HUES48 (cell line): ENCODE measurements around the gene SRCIN1.
"Not testable (repeated sequence)": the region's sequence is repeated elsewhere in the genome, so short reads cannot be mapped to it uniquely, and the experiment has no call there.

Experiments used
- H3K27ac ChIP-seq: one replicate; pipeline ENCODE4 v1.7.0; 2013; ENCODE audit warnings: low read depth, low read length, inconsistent platforms
- H3K27me3 ChIP-seq: 2 replicates; pipeline ENCODE4 v1.6.1; 2013; ENCODE audit warnings: mild to moderate bottlenecking, low read length; ENCODE audit not compliant: control insufficient read depth, insufficient read depth
- H3K36me3 ChIP-seq: 2 replicates; pipeline ENCODE4 v1.6.1; 2013; ENCODE audit warnings: low read length; ENCODE audit not compliant: control insufficient read depth, insufficient read depth
- H3K4me1 ChIP-seq: 2 replicates; pipeline ENCODE4 v1.6.1; 2013; ENCODE audit warnings: mild to moderate bottlenecking, low read length; ENCODE audit not compliant: control insufficient read depth, insufficient read depth
- H3K4me3 ChIP-seq: 2 replicates; pipeline ENCODE4 v1.5.1; 2013; ENCODE audit warnings: mild to moderate bottlenecking, low read depth, low read length
- H3K9ac ChIP-seq: 2 replicates; pipeline ENCODE4 v1.6.1; 2013; ENCODE audit warnings: mild to moderate bottlenecking, low read depth, low read length, moderate library complexity
- H3K9me3 ChIP-seq: 2 replicates; pipeline ENCODE4 v1.6.1; 2013; ENCODE audit warnings: low read length; ENCODE audit not compliant: control insufficient read depth, insufficient read depth

SRCIN1 gene

GRCh38 chr17:38605841-38606645 is at the start of gene SRCIN1:
SRCIN1 (minus strand) TSS chr17:38605952; CDS start chr17:38605705, 247 bp downstream.
- H3K36me3 ChIP-seq, result no peaks in the 10 kb centered on the region
- H3K27me3 ChIP-seq, result peaks cover 56% of the 10 kb centered on the region
- peaks cover 54% of the 10 kb centered on the region for H3K4me1 ChIP-seq
- peak within 1 kb of the TSS; percentile 69 for H3K4me3 ChIP-seq
- H3K27ac ChIP-seq, result peak within 1 kb of the TSS; percentile 86
- no peaks in the 10 kb centered on the region for H3K9me3 ChIP-seq
- peak within 1 kb of the TSS; percentile 41; the same call in 1 of the 2 replicates for H3K9ac ChIP-seq

- no peaks in the 10 kb centered on the region for H3K27me3 ChIP-seq
- H3K4me1 ChIP-seq, result no peaks in the 10 kb centered on the region; the same call in 1 of the 2 replicates
- H3K9ac ChIP-seq, result no peak overlapping the region
- H3K4me3 ChIP-seq, result no peak overlapping the region
- H3K27ac ChIP-seq, result no peak overlapping the region
- H3K9me3 ChIP-seq, result no peaks in the 10 kb centered on the region
- H3K36me3 ChIP-seq, result no peaks in the 10 kb centered on the region
These were observed 49.0 kb upstream of the SRCIN1 start for GRCh38 chr17:38654411-38655398.

- Histone ChIP-seq H3K27ac (no peak overlapping the region), H3K27me3 (no peaks in the 10 kb centered on the region), H3K9me3 (no peaks in the 10 kb centered on the region), H3K9ac (no peak overlapping the region), H3K4me1 (no peaks in the 10 kb centered on the region; the same call in 1 of the 2 replicates), H3K36me3 (no peaks in the 10 kb centered on the region), H3K4me3 (no peak overlapping the region)
These were observed 47.9 kb upstream of the SRCIN1 start for GRCh38 chr17:38653679-38654078.

- no peak overlapping the region for H3K4me3 ChIP-seq
- H3K27ac ChIP-seq, result no peak overlapping the region
- H3K27me3 ChIP-seq, result no peaks in the 10 kb centered on the region
- H3K36me3 ChIP-seq, result no peaks in the 10 kb centered on the region
- no peak overlapping the region for H3K9ac ChIP-seq
- no peaks in the 10 kb centered on the region for H3K9me3 ChIP-seq
- H3K4me1 ChIP-seq, result no peaks in the 10 kb centered on the region; the same call in 1 of the 2 replicates
These were observed 47.5 kb upstream of the SRCIN1 start for GRCh38 chr17:38653230-38653629.

GRCh38 chr17:38650653-38651173 is 45.0 kb upstream of the SRCIN1 start:
- H3K27ac ChIP-seq, H3K9me3 ChIP-seq, H3K36me3 ChIP-seq, H3K27me3 ChIP-seq, H3K4me1 ChIP-seq, H3K4me3 ChIP-seq, H3K9ac ChIP-seq: not testable (repeated sequence)

- Histone ChIP-seq H3K27me3 (no peaks in the 10 kb centered on the region), H3K4me1 (peaks cover 4% of the 10 kb centered on the region; the same call in 1 of the 2 replicates), H3K9ac (no peak overlapping the region), H3K9me3 (no peaks in the 10 kb centered on the region), H3K36me3 (no peaks in the 10 kb centered on the region), H3K4me3 (no peak overlapping the region), H3K27ac (no peak overlapping the region)
These were observed 32.2 kb upstream of the SRCIN1 start for GRCh38 chr17:38637951-38638350.

GRCh38 chr17:38636054-38636453 is 30.3 kb upstream of the SRCIN1 start:
- no peak overlapping the region for H3K4me3 ChIP-seq
- H3K27ac ChIP-seq, result no peak overlapping the region
- H3K4me1 ChIP-seq, result peaks cover 4% of the 10 kb centered on the region; the same call in 1 of the 2 replicates
- no peak overlapping the region for H3K9ac ChIP-seq
- no peaks in the 10 kb centered on the region for H3K36me3 ChIP-seq
- no peaks in the 10 kb centered on the region for H3K9me3 ChIP-seq
- H3K27me3 ChIP-seq, result no peaks in the 10 kb centered on the region

GRCh38 chr17:38632334-38632733 is 26.6 kb upstream of the SRCIN1 start:
- peaks cover 4% of the 10 kb centered on the region; the same call in 1 of the 2 replicates for H3K4me1 ChIP-seq
- H3K27me3 ChIP-seq, result no peaks in the 10 kb centered on the region
- no peaks in the 10 kb centered on the region for H3K36me3 ChIP-seq
- H3K27ac ChIP-seq, result no peak overlapping the region
- H3K9ac ChIP-seq, result no peak overlapping the region
- no peak overlapping the region for H3K4me3 ChIP-seq
- H3K9me3 ChIP-seq, result no peaks in the 10 kb centered on the region

GRCh38 chr17:38628441-38628840 is 22.7 kb upstream of the SRCIN1 start:
- no peak overlapping the region for H3K27ac ChIP-seq
- H3K27me3 ChIP-seq, result no peaks in the 10 kb centered on the region
- H3K36me3 ChIP-seq, result no peaks in the 10 kb centered on the region
- H3K9ac ChIP-seq, result no peak overlapping the region
- H3K4me1 ChIP-seq, result no peaks in the 10 kb centered on the region
- H3K9me3 ChIP-seq, result no peaks in the 10 kb centered on the region
- no peak overlapping the region for H3K4me3 ChIP-seq

- H3K9me3 ChIP-seq, result no peaks in the 10 kb centered on the region
- no peak overlapping the region for H3K27ac ChIP-seq
These were observed 22.2 kb upstream of the SRCIN1 start for GRCh38 chr17:38627957-38628356.

More at GRCh38 chr17:38627957-38628356, 22.2 kb upstream of the SRCIN1 start:
- Histone ChIP-seq H3K4me1 (no peaks in the 10 kb centered on the region), H3K9ac (no peak overlapping the region), H3K36me3 (no peaks in the 10 kb centered on the region), H3K4me3 (no peak overlapping the region), H3K27me3 (no peaks in the 10 kb centered on the region)
